K562 (cell line): ENCODE measurements around the gene UNC45A. TPM values are rescaled to one million over a fixed set of nuclear protein-coding genes. Genes with fewer than 3 reads are reported as not detected.

Experiments used
- ATF1 ChIP-seq, 2 experiments: fragments of 450-650 bp in 1 of 2; IDR thresholded peaks; 2 replicates each; pipeline ENCODE4 v1.6.1; 2016; ENCODE audit warnings: missing compliant biosample characterization in 1 of 2, missing genetic modification characterization in 1 of 2
- BMI1 ChIP-seq: fragments of 150-350 bp; IDR thresholded peaks from 2 replicates; pipeline ENCODE4 v1.6.1; 2014; ENCODE audit warnings: low read length
- CBFA2T2 ChIP-seq: fragments of 450-650 bp; conservative IDR thresholded peaks from 2 replicates; pipeline ENCODE4 v1.6.1; 2017; ENCODE audit warnings: mild to moderate bottlenecking
- CHD4 ChIP-seq: fragments of 200-600 bp; sonication (generic); IDR thresholded peaks from 3 replicates; pipeline ENCODE4 v1.6.1; 2012; ENCODE audit warnings: low read depth, mild to moderate bottlenecking, mixed read lengths, low read length, inconsistent platforms; ENCODE audit not compliant: insufficient read depth, insufficient replicate concordance, poor library complexity, severe bottlenecking
- HDAC1 ChIP-seq, 2 experiments: fragments of 450-650 bp; IDR thresholded peaks; 2 replicates each; pipeline ENCODE4 v1.6.1; 2016 to 2017; ENCODE audit warnings: inconsistent platforms in 1 of 2, mild to moderate bottlenecking in 1 of 2, moderate library complexity in 1 of 2
- JUNB ChIP-seq: fragments of 450-650 bp; formaldehyde crosslinking; conservative IDR thresholded peaks from 2 replicates; pipeline ENCODE4 v1.4.0; 2020; ENCODE audit warnings: mild to moderate bottlenecking
- MBD1 ChIP-seq: fragments of 250-450 bp; sonication (Bioruptor Pico); IDR thresholded peaks from 2 replicates; pipeline ENCODE4 v1.8.0; 2022; ENCODE audit warnings: inconsistent platforms
- MTA3 ChIP-seq: fragments of 450-650 bp; formaldehyde crosslinking; IDR thresholded peaks from 2 replicates; pipeline ENCODE4 v1.6.1; 2017; ENCODE audit warnings: mild to moderate bottlenecking, borderline replicate concordance
- MYBL2 ChIP-seq, 2 experiments: fragments of 450-650 bp in 1 of 2; sonication (generic) in 1 of 2; formaldehyde crosslinking in 1 of 2; IDR thresholded peaks; 2 replicates each; pipeline versions ENCODE4 v1.6.1 to v1.8.1; 2017 to 2022; ENCODE audit warnings: borderline replicate concordance in 1 of 2, inconsistent platforms in 1 of 2, low read depth in 1 of 2, mild to moderate bottlenecking in 1 of 2, missing genetic modification reagents in 1 of 2, moderate library complexity in 1 of 2
- NR2C1 ChIP-seq, 2 experiments: fragments of 450-650 bp; IDR thresholded peaks; 2 replicates each; pipeline ENCODE4 v1.6.1; 2017; ENCODE audit warnings: mild to moderate bottlenecking in 2 of 2, antibody characterized with exemption in 1 of 2, inconsistent platforms in 1 of 2, missing compliant biosample characterization in 1 of 2, missing genetic modification characterization in 1 of 2
- PCBP1 ChIP-seq: fragments of 200-400 bp; formaldehyde crosslinking; IDR thresholded peaks from 2 replicates; pipeline ENCODE4 v1.6.1; 2018; ENCODE audit warnings: mild to moderate bottlenecking, low read depth, low read length; ENCODE audit not compliant: poor library complexity, severe bottlenecking
- POLR2A ChIP-seq: fragments of 450-650 bp; conservative IDR thresholded peaks from 2 replicates; pipeline ENCODE4 v1.6.1; 2016
- SIN3A ChIP-seq, 2 experiments: fragments of 150-350 bp in 1 of 2; IDR thresholded peaks; 2 replicates each; pipeline ENCODE4 v1.6.1; 2011 to 2016; ENCODE audit warnings: borderline replicate concordance in 2 of 2, low read depth in 2 of 2, low read length in 2 of 2, mild to moderate bottlenecking in 2 of 2, moderate library complexity in 2 of 2; ENCODE audit not compliant: control insufficient read depth in 1 of 2
- SOX6 ChIP-seq: fragments of 450-650 bp; IDR thresholded peaks from 2 replicates; pipeline ENCODE4 v1.6.1; 2014; ENCODE audit warnings: mild to moderate bottlenecking
- SUPT5H ChIP-seq: fragments of 450-650 bp; IDR thresholded peaks from 2 replicates; pipeline ENCODE4 v1.6.1; 2016
- THRA ChIP-seq: fragments of 450-650 bp; IDR thresholded peaks from 2 replicates; pipeline ENCODE4 v1.6.1; 2017; ENCODE audit warnings: mild to moderate bottlenecking, moderate library complexity
- TRIM28 ChIP-seq: fragments of 450-650 bp; IDR thresholded peaks from 2 replicates; pipeline ENCODE4 v1.6.1; 2017
- ZMIZ1 ChIP-seq, 2 experiments: fragments of 150-350 bp in 1 of 2; IDR thresholded peaks; 2 replicates each; pipeline ENCODE4 v1.6.1; 2012 to 2016; ENCODE audit warnings: low read depth in 2 of 2, low read length in 2 of 2, mild to moderate bottlenecking in 1 of 2, moderate library complexity in 1 of 2
- ZNF143 ChIP-seq: sonication (generic); formaldehyde crosslinking; IDR thresholded peaks from 2 replicates; pipeline ENCODE4 v1.9.0; 2022; ENCODE audit warnings: mild to moderate bottlenecking, missing genetic modification reagents
- ZNF316 ChIP-seq: fragments of 450-650 bp; IDR thresholded peaks from 2 replicates; pipeline ENCODE4 v1.6.1; 2016
- polyA plus RNA-seq, 8 experiments: library from polyadenylated mRNA; depleted of rRNA in 4 of 8; stranded (reverse) in 5 of 8; unstranded in 3 of 8; fragments of >200 nt; fragmentation: Nextera tagmentation in 2 of 8; fragmentation: Illumina TruSeq in 1 of 8; extraction: Ambion mirVana in 2 of 8; extraction: Trizol in 1 of 8; gene quantifications; 2 replicates each; pipeline versions ENCODE4 v1.2.1 to v1.2.3, GENCODE V29; 2011 to 2014; ENCODE audit warnings: inconsistent platforms in 1 of 8, missing spikeins in 1 of 8
- total RNA-seq, 7 experiments: library from RNA; depleted of rRNA in 6 of 7; stranded (reverse); fragments of >200 nt in 6 of 7; fragmentation: Illumina TruSeq in 2 of 7; extraction: Trizol in 2 of 7; gene quantifications; 2 replicates each; pipeline versions ENCODE4 v1.2.1 to v1.2.3, GENCODE V29; 2011 to 2021; ENCODE audit warnings: low replicate concordance in 1 of 7

Gene UNC45A
- total and polyA plus RNA-seq, 9 of the 15 experiments (the other 6 are each of a cell fraction or from before 2014, with no cell fraction given): 22.4 to 79.3 (median 43.7) TPM

- TF ChIP-seq THRA (no peak), PCBP1 (peak; percentile 89), ATF1 (CRISPR knock-in tag; IDR thresholded peaks at IDR 0.05) (no peak; the same call in 1 of the 2 replicates), ATF1 (tag; IDR thresholded peaks at IDR 0.05) (peak; percentile 95), NR2C1 (IDR thresholded peaks at IDR 0.05) (peak; percentile 36), NR2C1 (tag; IDR thresholded peaks at IDR 0.05) (peak; percentile 36), ZMIZ1 (IDR thresholded peaks at IDR 0.05; ENCODE audit: low read depth in 2 of 2, low read length in 2 of 2) (peak in 1 of 2 experiments; percentile 42; a peak in 1 of 4 replicates), HDAC1 (IDR thresholded peaks at IDR 0.05) (peak in 1 of 2 experiments; percentile 86; a peak in 2 of 4 replicates), MBD1 (CRISPR knock-in tag) (no peak), JUNB (no peak), SUPT5H (peak; percentile 89), ZNF316 (peak; percentile 90), TRIM28 (peak; percentile 92), CBFA2T2 (peak; percentile 76), BMI1 (no peak), MTA3 (peak; percentile 89; the same call in 1 of the 2 replicates), SIN3A (IDR thresholded peaks at IDR 0.05; ENCODE audit: borderline replicate concordance in 2 of 2, control insufficient read depth in 1 of 2, low read depth in 2 of 2, low read length in 2 of 2) (peak; percentile 62 to 74; a peak in 2 of 4 replicates), CHD4 (peak; percentile 33), POLR2A (peak; percentile 93), ZNF143 (CRISPR knock-in tag) (0 out of 2 replicates have a peak, but pooled peaks have one; percentile 17), SOX6 (peak; percentile 28; the same call in 1 of the 2 replicates), MYBL2 (IDR thresholded peaks at IDR 0.05; ENCODE audit: low read depth) (peak; percentile 94), MYBL2 (CRISPR knock-in tag; IDR thresholded peaks at IDR 0.05; ENCODE audit: borderline replicate concordance) (peak; percentile 88; the same call in 1 of the 2 replicates)
Observed at GRCh38 chr15:90954712-90955623, 19.9 kb downstream of the UNC45A start, which contains the start of gene RCCD1 (continued).
